Muscle layer of colon (tissue), 2 donors: ENCODE measurements around the gene LYSMD1.

Experiments used
- H3K27ac ChIP-seq: one replicate; pipeline ENCODE4 v1.7.0; 2013; ENCODE audit warnings: low read depth, mild to moderate bottlenecking, low read length, moderate library complexity
- H3K27me3 ChIP-seq, 2 donors: one replicate each; pipeline ENCODE4 v1.7.0; 2013; ENCODE audit warnings: low read length in 2 of 2, mild to moderate bottlenecking in 2 of 2; ENCODE audit not compliant: insufficient read depth in 2 of 2, control insufficient read depth in 1 of 2
- H3K36me3 ChIP-seq: one replicate; pipeline ENCODE4 v1.7.0; 2013; ENCODE audit warnings: mild to moderate bottlenecking, low read length; ENCODE audit not compliant: insufficient read depth
- H3K4me1 ChIP-seq: one replicate; pipeline ENCODE4 v1.7.0; 2013; ENCODE audit warnings: mild to moderate bottlenecking, low read length; ENCODE audit not compliant: insufficient read depth
- H3K4me3 ChIP-seq, 2 donors: one replicate each; pipeline ENCODE4 v1.7.0; 2013; ENCODE audit warnings: low read length in 2 of 2, low read depth in 1 of 2, mild to moderate bottlenecking in 1 of 2, moderate library complexity in 1 of 2
- H3K9ac ChIP-seq: one replicate; pipeline ENCODE4 v1.7.0; 2013; ENCODE audit warnings: low read length
- H3K9me3 ChIP-seq: one replicate; pipeline ENCODE4 v1.7.0; 2013; ENCODE audit warnings: mild to moderate bottlenecking, low read length
- donor health status: abdominal sarcoma.
- donor health status: Adenocarcinoma of cecum.

Gene LYSMD1

GRCh38 chr1:151171190-151171589, 5.5 kb upstream of the LYSMD1 start:
- H3K36me3 ChIP-seq: peaks cover 40% of the 10 kb centered on the region
- H3K9ac ChIP-seq: no peak overlapping the region
- H3K4me1 ChIP-seq: peaks cover 11% of the 10 kb centered on the region
- no peak overlapping the region for H3K4me3 ChIP-seq
- no peaks in the 10 kb centered on the region for H3K27me3 ChIP-seq
- no peaks in the 10 kb centered on the region for H3K9me3 ChIP-seq
- H3K27ac ChIP-seq: no peak overlapping the region

DNA sequence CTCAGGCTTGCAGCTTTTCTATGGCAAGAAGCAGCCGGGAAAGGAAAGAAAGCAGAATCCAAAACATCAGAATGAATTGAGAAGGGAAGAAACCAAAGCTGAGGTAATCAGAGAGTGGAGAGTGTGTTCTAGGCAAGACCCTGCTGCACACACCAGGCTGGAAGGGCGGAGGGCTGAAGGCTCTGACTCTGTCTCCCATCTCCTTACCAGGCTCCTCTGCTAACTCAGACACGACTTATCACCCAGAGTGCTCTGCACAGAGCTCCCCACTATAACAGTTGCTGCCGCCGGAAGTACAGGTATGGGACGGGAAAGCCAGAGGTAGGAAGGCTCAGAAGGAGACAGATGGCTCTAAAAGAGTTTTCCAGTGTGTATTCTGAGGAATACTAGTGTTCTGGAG, 1.4 kb upstream of the LYSMD1 start:
- Histone ChIP-seq H3K9ac (no peak overlapping the region), H3K9me3 (no peaks in the 10 kb centered on the region), H3K4me3 (peak overlapping the region in 1 of 2 donors; percentile 92), H3K27me3 (no peaks in the 10 kb centered on the region), H3K4me1 (peaks cover 22% of the 10 kb centered on the region), H3K36me3 (peaks cover 21% of the 10 kb centered on the region), H3K27ac (no peak overlapping the region)

DNA sequence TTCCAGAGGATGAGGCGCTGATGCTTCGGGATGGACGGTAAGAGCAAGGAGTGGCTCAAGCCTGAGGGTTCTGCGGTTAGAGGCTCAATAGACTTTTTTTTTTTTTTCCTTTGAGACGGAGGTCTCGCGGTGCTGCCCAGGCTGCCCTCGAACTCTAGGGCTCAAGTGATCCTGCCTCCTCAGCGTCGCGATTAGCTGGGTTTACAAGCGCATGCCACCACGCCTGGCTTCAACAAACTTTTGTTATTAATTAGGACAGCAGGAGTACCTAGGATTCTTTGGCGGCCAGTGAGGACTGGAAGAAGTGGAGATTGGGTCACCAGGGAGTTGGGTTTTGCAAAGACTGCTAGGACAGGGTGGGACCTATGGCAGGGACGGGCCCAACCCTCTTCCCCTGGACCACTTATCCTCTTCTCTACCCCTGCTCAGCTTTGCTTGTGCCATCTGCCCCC, 829 bp upstream of the LYSMD1 start:
- H3K27me3 ChIP-seq: no peaks in the 10 kb centered on the region
- H3K27ac ChIP-seq: peak overlapping the region; percentile 83
- H3K9ac ChIP-seq: peak overlapping the region; percentile 66
- no peaks in the 10 kb centered on the region for H3K9me3 ChIP-seq
- H3K36me3 ChIP-seq: peaks cover 26% of the 10 kb centered on the region
- peaks cover 22% of the 10 kb centered on the region for H3K4me1 ChIP-seq
- H3K4me3 ChIP-seq: peak overlapping the region; percentile 80 to 92

GRCh38 chr1:151165281-151165737, 393 bp downstream of the LYSMD1 start:
- Histone ChIP-seq H3K9me3 (no peaks in the 10 kb centered on the region), H3K9ac (peak overlapping the region; percentile 82), H3K4me1 (peaks cover 26% of the 10 kb centered on the region), H3K4me3 (peak overlapping the region; percentile 58 to 92), H3K36me3 (peaks cover 36% of the 10 kb centered on the region), H3K27me3 (no peaks in the 10 kb centered on the region), H3K27ac (peak overlapping the region; percentile 98)

DNA sequence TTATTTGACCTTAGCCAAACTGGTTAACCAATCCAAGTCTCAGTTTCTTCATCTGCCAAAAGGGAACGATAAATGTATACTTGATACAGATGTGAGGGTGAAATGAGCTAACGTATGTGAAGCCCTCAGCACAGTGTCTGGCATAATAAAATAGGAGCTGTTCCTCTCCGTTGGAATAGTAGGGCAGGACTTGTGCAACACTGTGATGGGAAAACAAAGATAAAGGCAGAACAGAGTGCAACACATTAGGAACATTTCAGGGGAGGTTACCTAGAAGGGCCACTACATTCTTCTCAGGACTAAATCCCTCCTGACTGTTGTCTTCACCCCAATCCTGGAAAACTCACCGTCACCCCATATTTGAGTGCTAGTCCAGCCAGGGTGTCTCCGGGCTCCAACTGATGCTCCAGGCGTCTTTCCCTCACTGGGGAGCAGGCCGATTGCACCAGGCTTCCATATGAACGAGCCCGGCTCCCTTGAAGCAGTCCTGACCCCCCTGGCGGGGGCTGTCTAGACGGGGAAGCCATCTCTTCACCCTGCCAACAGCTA, 896 bp downstream of the LYSMD1 start:
- Histone ChIP-seq H3K36me3 (peaks cover 39% of the 10 kb centered on the region), H3K27me3 (no peaks in the 10 kb centered on the region), H3K4me3 (peak overlapping the region; percentile 58 to 92), H3K9me3 (no peaks in the 10 kb centered on the region), H3K4me1 (peaks cover 26% of the 10 kb centered on the region), H3K27ac (peak overlapping the region; percentile 98), H3K9ac (peak overlapping the region; percentile 82)

GRCh38 chr1:151159373-151159772, 6.3 kb downstream of the LYSMD1 start:
- H3K4me3 ChIP-seq: no peak overlapping the region
- peaks cover 45% of the 10 kb centered on the region for H3K36me3 ChIP-seq
- no peak overlapping the region for H3K9ac ChIP-seq
- H3K27ac ChIP-seq: peak overlapping the region; percentile 25
- no peaks in the 10 kb centered on the region for H3K9me3 ChIP-seq
- no peaks in the 10 kb centered on the region for H3K27me3 ChIP-seq
- peaks cover 16% of the 10 kb centered on the region for H3K4me1 ChIP-seq

- Histone ChIP-seq H3K27me3 (no peaks in the 10 kb centered on the region), H3K27ac (no peak overlapping the region), H3K9me3 (no peaks in the 10 kb centered on the region), H3K4me1 (peaks cover 11% of the 10 kb centered on the region), H3K9ac (no peak overlapping the region), H3K4me3 (no peak overlapping the region), H3K36me3 (peaks cover 45% of the 10 kb centered on the region)
Observed at GRCh38 chr1:151158751-151159251, 6.9 kb downstream of the LYSMD1 start.

- Histone ChIP-seq H3K27ac (no peak overlapping the region), H3K9me3 (no peaks in the 10 kb centered on the region), H3K4me1 (peaks cover 9% of the 10 kb centered on the region), H3K9ac (no peak overlapping the region), H3K4me3 (no peak overlapping the region), H3K36me3 (peaks cover 45% of the 10 kb centered on the region), H3K27me3 (no peaks in the 10 kb centered on the region)
Observed at GRCh38 chr1:151158326-151158725, 7.4 kb downstream of the LYSMD1 start.

DNA sequence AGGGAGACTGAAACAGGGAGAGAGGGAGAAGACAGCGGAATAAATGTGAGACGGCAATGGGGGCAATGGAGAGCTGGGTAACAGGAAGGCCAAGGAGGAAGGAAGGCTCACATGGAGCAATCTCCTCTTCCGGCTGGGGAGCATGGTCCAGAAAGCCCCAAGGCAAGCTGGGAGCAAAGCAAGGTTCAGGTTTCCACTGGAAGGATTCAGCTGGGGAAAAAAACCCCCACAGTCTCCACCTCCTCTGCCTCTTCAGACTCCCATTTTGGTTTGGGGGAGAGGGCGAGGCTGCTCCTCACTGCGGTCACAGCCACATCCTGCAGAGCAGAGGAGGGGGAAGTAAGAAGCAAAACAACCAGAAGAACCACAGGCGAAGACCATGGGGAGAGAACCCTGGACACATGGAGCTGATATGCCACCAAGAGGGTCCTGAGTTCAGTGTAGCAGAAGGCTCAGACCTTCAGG, 8.6 kb downstream of the LYSMD1 start:
- Histone ChIP-seq H3K27ac (no peak overlapping the region), H3K36me3 (peaks cover 45% of the 10 kb centered on the region), H3K27me3 (no peaks in the 10 kb centered on the region), H3K4me3 (no peak overlapping the region), H3K9ac (no peak overlapping the region), H3K9me3 (no peaks in the 10 kb centered on the region), H3K4me1 (peaks cover 9% of the 10 kb centered on the region)

DNA sequence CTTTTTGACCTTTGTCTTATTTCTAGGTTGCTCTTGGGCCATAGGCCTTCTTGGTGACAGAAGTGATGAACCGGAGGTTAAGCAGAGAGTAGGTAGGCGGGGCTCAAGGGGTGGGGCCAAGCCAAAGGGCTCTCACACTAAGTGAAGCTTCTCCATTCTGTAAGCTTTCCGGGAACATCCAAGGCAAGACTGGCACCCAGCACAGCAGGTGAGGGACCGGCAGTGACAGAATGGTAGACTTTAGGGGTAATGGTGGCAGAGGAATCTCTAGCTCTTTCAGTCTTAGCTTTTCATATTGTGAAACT, 9.2 kb downstream of the LYSMD1 start, which contains the start of gene TNFAIP8L2:
Gene TNFAIP8L2 (plus strand): TSS at position 135 of the 305 bp plus-strand sequence. CDS start 2,049 bp downstream, outside the sequence.
- H3K9ac ChIP-seq: no peak within 1 kb of the TSS
- H3K4me3 ChIP-seq: no peak within 1 kb of the TSS

DNA sequence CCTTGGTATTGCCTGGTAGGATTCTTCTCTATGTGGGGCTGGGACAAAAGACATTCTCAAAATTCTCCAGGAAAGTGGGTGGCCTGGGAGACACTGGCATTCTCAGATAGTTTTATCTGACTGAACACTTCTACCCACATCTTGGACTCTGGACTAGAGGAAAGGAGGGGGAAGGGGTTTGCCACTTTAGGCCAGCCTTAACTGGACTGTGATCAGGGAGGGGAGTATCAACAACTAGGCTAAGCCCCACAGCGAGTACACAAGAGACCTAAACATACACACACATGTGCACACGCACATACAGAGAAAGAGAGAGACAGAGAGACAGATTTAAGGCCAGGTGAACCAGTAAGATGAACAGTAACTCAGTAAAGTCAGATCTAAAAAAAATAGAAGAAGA, 18.0 kb downstream of the LYSMD1 start:
- Histone ChIP-seq H3K4me3 (peak overlapping the region in 1 of 2 donors; percentile 97), H3K9ac (peak overlapping the region; percentile 75), H3K4me1 (peaks cover 30% of the 10 kb centered on the region), H3K27me3 (no peaks in the 10 kb centered on the region), H3K9me3 (no peaks in the 10 kb centered on the region), H3K27ac (peak overlapping the region; percentile 80), H3K36me3 (no peaks in the 10 kb centered on the region)

More for the DNA sequence above, 9.2 kb downstream of the LYSMD1 start, which contains the start of gene TNFAIP8L2:
- H3K4me1 ChIP-seq: peaks cover 9% of the 10 kb centered on the region
- H3K27me3 ChIP-seq: no peaks in the 10 kb centered on the region
- peaks cover 39% of the 10 kb centered on the region for H3K36me3 ChIP-seq
- peak within 1 kb of the TSS; percentile 35 for H3K27ac ChIP-seq
- no peaks in the 10 kb centered on the region for H3K9me3 ChIP-seq

- H3K27ac ChIP-seq: peak overlapping the region; percentile 80
- no peaks in the 10 kb centered on the region for H3K9me3 ChIP-seq
- H3K27me3 ChIP-seq: no peaks in the 10 kb centered on the region
- H3K9ac ChIP-seq: peak overlapping the region; percentile 75
- no peaks in the 10 kb centered on the region for H3K36me3 ChIP-seq
- H3K4me1 ChIP-seq: peaks cover 30% of the 10 kb centered on the region
- peak overlapping the region; percentile 85 to 97 for H3K4me3 ChIP-seq
Observed at GRCh38 chr1:151147132-151147503, 18.6 kb downstream of the LYSMD1 start.
